ENCODE results near the gene EBLN2.
A peak's percentile ranks its signal among the peaks of the same experiment; 100 is the strongest.

Gene EBLN2

DNA sequence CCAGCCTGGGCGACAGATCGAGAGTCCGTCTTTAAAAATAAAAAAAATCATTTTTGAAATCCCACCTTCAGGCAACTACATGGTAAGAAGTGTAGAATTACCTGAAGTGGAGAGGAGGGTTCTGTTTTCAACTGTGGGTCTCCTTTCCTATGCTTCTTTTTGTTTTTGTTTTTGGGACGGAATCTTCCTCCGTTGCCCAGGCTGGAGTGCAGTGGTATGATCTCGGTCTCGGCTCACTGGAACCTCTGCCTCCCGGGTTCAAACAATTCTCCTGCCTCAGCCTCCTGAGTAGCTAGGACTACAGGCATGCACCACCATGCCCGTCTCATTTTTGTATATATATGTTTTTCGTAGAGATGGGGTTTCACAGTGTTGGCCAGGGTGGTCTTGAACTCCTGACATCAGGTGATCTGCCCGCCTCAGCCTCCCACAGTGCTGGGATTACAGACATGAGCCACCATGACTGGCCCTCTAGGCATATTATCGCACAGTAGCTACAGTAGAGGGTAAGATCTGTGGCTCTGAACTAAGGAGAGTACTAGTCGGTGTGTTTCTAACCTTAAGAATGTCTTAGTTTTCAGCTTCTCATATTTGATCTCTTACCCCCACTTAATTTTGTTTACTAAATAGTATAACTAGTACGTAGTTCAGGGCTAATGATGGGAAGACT lies 8.5 kb downstream of the EBLN2 start:
- peaks cover 17% of the 10 kb centered on the region for H3K36me3 Mint-ChIP-seq (ENCODE audit: insufficient read depth)
- no peaks in the 10 kb centered on the region for H3K27me3 Mint-ChIP-seq
- peaks cover 10% of the 10 kb centered on the region for H3K4me1 Mint-ChIP-seq
- H3K27ac Mint-ChIP-seq (ENCODE audit: low read depth), result no peak overlapping the region
- no peak overlapping the region for H3K4me3 Mint-ChIP-seq
- DNase-seq (ENCODE audit: low spot score in 2 of 2) (no peak), ATAC-seq (replicated peaks; ENCODE audit: extremely low read depth, poor library complexity, severe bottlenecking) (no peak)
- no peaks in the 10 kb centered on the region for H3K9me3 Mint-ChIP-seq

DNA sequence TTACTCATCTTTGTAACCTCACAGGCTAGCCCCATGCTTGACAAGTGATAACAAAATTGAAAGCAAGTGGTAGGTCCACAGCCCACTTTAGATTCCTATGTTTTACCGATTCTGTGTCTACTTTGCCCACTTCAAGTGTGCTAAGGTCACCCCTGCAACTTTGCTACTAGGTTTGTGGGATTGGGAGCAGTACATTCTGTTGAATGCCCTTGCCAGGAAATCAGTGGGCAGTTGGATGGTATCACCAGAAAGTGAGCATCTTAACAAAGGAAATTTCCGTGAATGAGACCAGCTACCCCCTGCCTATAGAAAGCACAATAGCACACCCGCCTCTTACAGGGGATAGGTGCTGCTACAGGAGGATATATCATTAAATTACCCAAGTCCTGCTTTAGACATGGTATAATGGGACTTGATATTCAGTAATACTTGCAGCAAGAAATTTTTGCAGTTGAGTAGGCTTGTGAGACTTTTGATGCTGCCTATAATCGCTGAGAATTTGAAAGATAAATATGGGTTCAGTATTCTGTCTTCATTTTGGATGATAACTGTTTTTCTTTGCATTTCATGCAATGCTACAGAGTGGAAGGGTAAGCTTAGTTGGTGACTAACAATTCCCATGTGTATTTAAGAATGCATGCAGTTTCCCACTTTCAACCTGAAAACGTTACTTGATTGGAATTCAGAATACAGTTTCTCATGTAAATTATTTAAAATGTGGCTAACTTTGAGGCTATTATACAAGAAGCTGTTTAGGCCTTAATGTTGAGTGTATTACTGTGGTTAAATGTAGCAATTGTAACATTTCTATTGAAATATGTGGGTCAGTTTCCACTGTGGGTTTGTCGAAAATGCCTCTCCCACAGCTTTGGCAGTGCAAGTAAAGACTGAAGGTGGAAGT lies 9.5 kb downstream of the EBLN2 start:
- DNase-seq (ENCODE audit: low spot score in 2 of 2) (no peak), ATAC-seq (replicated peaks; ENCODE audit: extremely low read depth, poor library complexity, severe bottlenecking) (no peak)
- no peak overlapping the region for H3K4me3 Mint-ChIP-seq
- no peak overlapping the region for H3K27ac Mint-ChIP-seq (ENCODE audit: low read depth)
- no peaks in the 10 kb centered on the region for H3K9me3 Mint-ChIP-seq
- no peaks in the 10 kb centered on the region for H3K27me3 Mint-ChIP-seq
- peaks cover 11% of the 10 kb centered on the region for H3K4me1 Mint-ChIP-seq
- peaks cover 8% of the 10 kb centered on the region for H3K36me3 Mint-ChIP-seq (ENCODE audit: insufficient read depth)

DNA sequence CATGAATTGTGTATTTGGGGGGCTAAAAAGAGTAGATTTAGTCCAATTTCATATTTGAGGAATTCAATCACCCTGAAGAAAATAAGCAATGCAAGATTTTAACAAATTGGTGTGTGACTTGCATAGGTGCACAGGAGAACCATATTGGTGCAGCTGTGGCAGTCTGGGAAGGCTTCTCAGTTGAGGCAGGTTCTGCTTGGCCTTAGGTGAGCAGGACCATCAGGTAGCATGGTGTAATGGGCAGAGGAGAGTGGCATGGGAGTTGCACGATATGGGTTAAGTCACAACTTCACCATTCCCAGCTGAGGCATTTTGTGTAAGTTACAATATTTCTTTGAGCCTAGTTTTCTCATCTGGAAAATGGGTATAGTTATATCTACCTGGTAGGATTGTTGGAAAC lies 10.5 kb downstream of the EBLN2 start:
- ATAC-seq (replicated peaks; ENCODE audit: extremely low read depth, poor library complexity, severe bottlenecking) (no peak), DNase-seq (ENCODE audit: low spot score in 2 of 2) (no peak)
- Mint-ChIP-seq H3K36me3 (ENCODE audit: insufficient read depth) (peaks cover 4% of the 10 kb centered on the region), H3K27me3 (no peaks in the 10 kb centered on the region), H3K27ac (ENCODE audit: low read depth) (no peak overlapping the region), H3K9me3 (no peaks in the 10 kb centered on the region), H3K4me3 (no peak overlapping the region), H3K4me1 (peaks cover 11% of the 10 kb centered on the region)

DNA sequence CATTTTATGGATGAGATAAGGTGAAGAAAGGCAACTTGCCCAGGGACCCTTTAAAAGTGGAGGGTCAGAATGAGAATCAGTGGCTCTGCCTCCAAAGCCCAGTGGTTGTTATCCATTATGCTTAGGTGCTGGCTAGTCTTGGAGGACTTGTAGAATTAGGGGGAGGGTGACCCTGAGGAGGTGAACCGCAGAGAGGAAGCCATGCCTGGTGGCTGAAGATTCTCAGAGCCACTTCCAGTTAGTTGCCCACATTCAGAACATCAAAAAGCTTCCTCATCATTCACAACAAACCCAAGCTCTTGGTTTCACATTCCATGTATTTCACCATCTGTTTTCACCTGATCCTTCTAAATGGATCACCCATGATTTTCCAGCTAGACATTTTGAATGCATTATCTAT lies 11.2 kb downstream of the EBLN2 start:
- no peak overlapping the region for H3K27ac Mint-ChIP-seq (ENCODE audit: low read depth)
- no peaks in the 10 kb centered on the region for H3K9me3 Mint-ChIP-seq
- H3K4me1 Mint-ChIP-seq, result peaks cover 11% of the 10 kb centered on the region
- H3K4me3 Mint-ChIP-seq, result no peak overlapping the region
- H3K27me3 Mint-ChIP-seq, result no peaks in the 10 kb centered on the region
- no peak for DNase-seq (ENCODE audit: low spot score in 2 of 2)
- peaks cover 4% of the 10 kb centered on the region for H3K36me3 Mint-ChIP-seq (ENCODE audit: insufficient read depth)
- ATAC-seq (replicated peaks; ENCODE audit: extremely low read depth, poor library complexity, severe bottlenecking), result no peak

DNA sequence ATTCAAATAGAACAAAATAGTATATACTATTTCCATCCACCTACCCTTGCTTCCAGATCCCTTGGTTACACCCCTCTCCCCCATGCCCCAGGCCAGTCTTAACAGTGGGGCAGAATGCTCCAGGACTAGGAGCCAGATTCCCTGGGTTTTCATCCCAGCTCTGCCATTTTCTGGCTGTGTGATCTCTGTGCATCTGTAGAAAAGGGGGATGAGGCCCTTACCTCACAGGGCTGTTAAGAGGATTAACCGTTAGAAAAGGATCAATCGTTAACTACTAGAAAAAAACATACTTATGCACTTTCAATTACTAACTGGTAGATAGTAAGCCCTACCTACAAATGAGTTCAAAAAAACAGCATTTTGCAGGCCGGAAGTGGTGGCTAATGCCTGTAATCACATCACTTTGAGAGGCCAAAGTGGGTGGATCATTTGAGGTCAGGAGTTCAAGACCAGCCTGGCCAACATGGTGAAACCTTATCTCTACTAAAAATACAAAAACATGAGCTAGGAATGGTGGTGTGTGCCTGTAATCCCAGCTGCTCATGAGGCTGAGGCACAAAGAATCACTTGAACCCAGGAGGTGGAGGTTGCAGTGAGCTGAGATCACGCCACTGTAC lies 11.7 kb downstream of the EBLN2 start:
- Mint-ChIP-seq H3K27me3 (no peaks in the 10 kb centered on the region), H3K9me3 (no peaks in the 10 kb centered on the region), H3K36me3 (ENCODE audit: insufficient read depth) (peaks cover 4% of the 10 kb centered on the region), H3K4me3 (no peak overlapping the region), H3K27ac (ENCODE audit: low read depth) (no peak overlapping the region), H3K4me1 (peaks cover 11% of the 10 kb centered on the region)
- no peak for DNase-seq (ENCODE audit: low spot score in 2 of 2)
- ATAC-seq (replicated peaks; ENCODE audit: extremely low read depth, poor library complexity, severe bottlenecking), result no peak

DNA sequence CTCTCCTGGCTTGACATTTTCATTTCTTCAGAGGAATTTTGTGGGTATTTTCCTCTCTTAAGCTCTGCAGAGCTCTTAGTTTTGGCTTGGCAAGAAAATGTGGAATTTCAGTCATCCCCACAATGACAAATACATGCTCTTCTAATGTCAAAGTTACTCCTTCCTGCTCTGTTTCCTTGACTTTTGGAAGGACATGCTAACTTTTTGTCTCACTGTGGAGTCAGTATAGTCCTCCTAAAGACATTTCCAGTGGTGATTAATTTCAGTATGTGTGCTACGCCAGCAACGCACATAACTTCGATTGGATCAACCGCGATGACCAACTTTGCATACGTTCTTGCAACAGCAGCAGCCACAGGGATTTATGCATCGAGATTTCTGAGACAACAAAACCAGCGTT lies 13.3 kb downstream of the EBLN2 start:
- no peak for ATAC-seq (replicated peaks; ENCODE audit: extremely low read depth, poor library complexity, severe bottlenecking)
- DNase-seq (ENCODE audit: low spot score in 2 of 2), result no peak
- H3K4me3 Mint-ChIP-seq, result no peak overlapping the region
- peaks cover 11% of the 10 kb centered on the region for H3K4me1 Mint-ChIP-seq
- H3K27me3 Mint-ChIP-seq, result no peaks in the 10 kb centered on the region
- H3K27ac Mint-ChIP-seq (ENCODE audit: low read depth), result no peak overlapping the region
- no peaks in the 10 kb centered on the region for H3K36me3 Mint-ChIP-seq (ENCODE audit: insufficient read depth)
- H3K9me3 Mint-ChIP-seq, result no peaks in the 10 kb centered on the region

DNA sequence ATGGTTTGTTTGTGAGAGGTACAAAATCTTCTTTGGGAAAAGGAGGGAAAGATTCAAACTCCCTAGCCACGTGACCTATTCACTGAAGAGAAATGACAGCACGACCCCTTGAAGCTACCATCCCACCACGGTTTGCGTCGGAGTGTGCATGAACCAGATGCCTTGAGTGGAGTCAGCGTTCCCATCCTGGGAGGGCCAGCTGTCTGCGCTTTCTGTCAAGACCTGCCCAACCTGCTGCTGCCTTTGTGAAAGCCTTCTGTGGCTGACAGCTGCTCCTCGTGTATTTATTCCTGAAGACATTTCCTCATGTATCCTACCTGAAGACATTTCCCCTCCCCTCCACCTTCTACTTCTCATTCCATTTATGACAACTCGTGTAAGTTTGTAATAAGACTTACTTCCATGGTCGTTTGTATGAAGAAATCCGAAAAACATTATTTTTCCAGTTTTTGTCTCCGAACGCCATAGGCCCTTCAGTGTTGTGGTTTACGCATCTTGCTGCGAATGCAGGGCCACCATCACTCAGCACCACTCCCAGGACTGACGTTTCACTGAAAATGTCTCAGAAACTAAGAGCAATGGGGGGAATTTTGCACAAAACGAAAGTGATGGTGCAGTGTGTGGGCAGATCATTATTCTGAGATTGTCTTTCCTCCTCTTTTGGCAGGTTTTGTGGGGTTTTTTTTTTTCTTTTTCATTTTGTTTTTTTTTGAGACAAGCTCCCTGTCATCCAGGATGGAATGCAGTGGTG lies 18.9 kb downstream of the EBLN2 start:
- H3K4me1 Mint-ChIP-seq, result no peaks in the 10 kb centered on the region
- ATAC-seq (replicated peaks; ENCODE audit: extremely low read depth, poor library complexity, severe bottlenecking) (no peak), DNase-seq (ENCODE audit: low spot score in 2 of 2) (no peak)
- no peaks in the 10 kb centered on the region for H3K9me3 Mint-ChIP-seq
- no peaks in the 10 kb centered on the region for H3K27me3 Mint-ChIP-seq
- no peaks in the 10 kb centered on the region for H3K36me3 Mint-ChIP-seq (ENCODE audit: insufficient read depth)
- no peak overlapping the region for H3K27ac Mint-ChIP-seq (ENCODE audit: low read depth)
- no peak overlapping the region for H3K4me3 Mint-ChIP-seq

DNA sequence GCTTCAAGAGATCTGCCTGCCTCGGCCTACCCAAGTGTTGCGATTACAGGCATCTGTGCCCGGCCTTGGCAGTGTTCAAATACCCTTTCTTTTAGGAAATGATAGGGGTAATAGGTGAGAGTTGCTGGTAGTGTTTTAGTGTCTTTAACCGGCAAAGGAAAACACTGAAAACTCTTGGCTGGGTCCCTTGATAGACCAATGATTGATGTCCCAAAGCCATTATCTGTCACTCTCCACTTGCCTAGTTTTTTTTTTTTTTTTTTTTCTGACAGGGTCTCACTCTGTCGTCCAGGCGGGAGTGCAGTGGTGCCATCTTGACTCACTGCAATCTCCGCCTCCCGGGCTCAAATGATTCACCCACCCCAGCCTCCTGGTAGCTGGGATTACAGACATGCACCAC lies 19.7 kb downstream of the EBLN2 start:
- Mint-ChIP-seq H3K27me3 (no peaks in the 10 kb centered on the region), H3K4me1 (peaks cover 3% of the 10 kb centered on the region), H3K9me3 (no peaks in the 10 kb centered on the region), H3K36me3 (ENCODE audit: insufficient read depth) (peaks cover 2% of the 10 kb centered on the region), H3K4me3 (no peak overlapping the region), H3K27ac (ENCODE audit: low read depth) (no peak overlapping the region)
- no peak for ATAC-seq (replicated peaks; ENCODE audit: extremely low read depth, poor library complexity, severe bottlenecking)
- DNase-seq (ENCODE audit: low spot score in 2 of 2), result no peak

DNA sequence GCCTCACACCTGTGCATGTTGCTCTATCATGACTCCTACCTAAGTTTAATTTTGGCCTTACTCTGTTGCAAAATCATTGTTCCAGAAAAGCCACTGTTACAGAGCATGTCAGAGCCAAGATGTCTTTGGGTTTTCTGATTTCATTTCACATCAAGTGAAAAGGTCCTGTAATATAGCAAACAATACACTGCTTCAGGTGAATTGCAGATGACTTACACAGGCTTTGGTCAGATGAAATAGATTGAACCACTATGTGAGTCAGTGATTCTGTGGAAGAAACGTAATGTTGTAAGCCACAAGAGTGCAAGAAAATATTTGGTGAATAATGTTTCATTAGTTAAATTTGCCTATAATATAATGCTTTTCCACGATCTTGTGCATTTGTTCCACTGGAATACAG lies 22.7 kb downstream of the EBLN2 start:
- H3K9me3 Mint-ChIP-seq, result no peaks in the 10 kb centered on the region
- H3K36me3 Mint-ChIP-seq (ENCODE audit: insufficient read depth), result peaks cover 2% of the 10 kb centered on the region
- peaks cover 7% of the 10 kb centered on the region for H3K4me1 Mint-ChIP-seq
- no peaks in the 10 kb centered on the region for H3K27me3 Mint-ChIP-seq
- ATAC-seq (replicated peaks; ENCODE audit: extremely low read depth, poor library complexity, severe bottlenecking), result no peak
- no peak for DNase-seq (ENCODE audit: low spot score in 2 of 2)
- H3K4me3 Mint-ChIP-seq, result no peak overlapping the region
- H3K27ac Mint-ChIP-seq (ENCODE audit: low read depth), result no peak overlapping the region

DNA sequence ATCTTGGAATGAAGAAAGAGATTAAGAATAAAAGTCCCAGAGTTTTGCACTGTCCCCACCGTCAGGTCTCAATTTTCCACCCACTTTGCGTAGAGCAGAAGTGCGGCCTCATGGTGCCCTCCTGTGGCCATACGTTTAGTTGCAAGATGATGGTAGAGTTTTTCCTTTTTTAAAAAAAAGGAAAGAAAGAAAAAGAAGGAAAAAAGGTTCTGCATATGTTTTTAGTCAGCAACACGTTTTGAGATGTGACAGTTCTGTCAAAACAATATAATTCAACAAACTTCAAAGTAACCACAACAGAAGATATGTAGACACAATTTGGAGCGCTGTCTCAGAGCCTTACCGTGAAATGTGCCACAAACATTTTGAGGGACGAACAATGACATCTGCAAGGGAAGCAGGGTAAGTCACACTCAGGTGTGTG lies 24.6 kb downstream of the EBLN2 start:
- no peaks in the 10 kb centered on the region for H3K9me3 Mint-ChIP-seq
- peak; percentile 28 for ATAC-seq (replicated peaks; ENCODE audit: extremely low read depth, poor library complexity, severe bottlenecking)
- H3K36me3 Mint-ChIP-seq (ENCODE audit: insufficient read depth), result peaks cover 2% of the 10 kb centered on the region
- H3K4me1 Mint-ChIP-seq, result peaks cover 7% of the 10 kb centered on the region
- no peaks in the 10 kb centered on the region for H3K27me3 Mint-ChIP-seq
- no peak for DNase-seq (ENCODE audit: low spot score in 2 of 2)
- no peak overlapping the region for H3K4me3 Mint-ChIP-seq
- H3K27ac Mint-ChIP-seq (ENCODE audit: low read depth), result no peak overlapping the region

DNA sequence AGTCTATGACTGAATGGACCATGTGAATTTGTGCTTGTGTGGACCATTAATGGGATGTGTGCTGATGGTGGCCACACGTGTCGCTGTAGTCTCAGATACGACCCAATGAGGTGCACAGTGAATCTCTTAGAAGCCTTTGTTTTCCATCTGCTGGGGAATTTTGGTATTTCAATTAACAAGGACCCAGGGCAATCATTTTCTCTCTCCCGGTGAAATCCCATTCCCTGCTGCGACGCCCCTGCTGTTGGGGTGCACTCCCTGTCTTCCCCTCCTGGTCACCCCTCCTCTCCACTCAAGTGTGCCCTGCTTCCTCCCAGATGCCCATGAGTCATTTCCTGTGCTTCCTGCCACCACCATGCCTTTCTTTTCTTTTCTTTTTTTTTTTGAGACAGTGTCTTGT lies 32.7 kb downstream of the EBLN2 start:
- DNase-seq (ENCODE audit: low spot score in 2 of 2), result no peak
- no peaks in the 10 kb centered on the region for H3K4me1 Mint-ChIP-seq

DNA sequence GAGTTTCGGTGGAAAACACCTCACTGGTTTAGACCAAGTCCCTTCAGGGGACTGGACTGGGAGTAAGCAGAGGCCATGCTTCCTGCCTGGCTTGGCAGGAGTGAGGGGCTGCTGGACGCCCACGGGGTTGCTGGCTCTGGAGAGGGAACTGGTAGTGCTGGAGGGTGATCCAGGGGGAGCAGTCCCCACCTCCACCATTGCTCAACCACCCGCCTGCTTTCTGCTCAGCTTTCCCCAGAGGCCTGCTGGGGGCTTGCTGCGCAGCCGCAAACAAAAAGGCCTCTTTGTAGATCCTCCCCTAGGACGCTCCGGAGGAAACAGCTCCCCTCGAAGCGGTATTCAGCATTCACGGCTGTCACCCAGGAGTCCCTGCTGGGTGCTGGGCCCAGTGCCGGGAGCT lies 33.5 kb downstream of the EBLN2 start:
- Mint-ChIP-seq H3K4me1 (no peaks in the 10 kb centered on the region), H3K36me3 (ENCODE audit: insufficient read depth) (no peaks in the 10 kb centered on the region), H3K4me3 (no peak overlapping the region), H3K27me3 (peaks cover 6% of the 10 kb centered on the region), H3K9me3 (no peaks in the 10 kb centered on the region), H3K27ac (ENCODE audit: low read depth) (no peak overlapping the region)
- ATAC-seq (replicated peaks; ENCODE audit: extremely low read depth, poor library complexity, severe bottlenecking) (no peak), DNase-seq (ENCODE audit: low spot score in 2 of 2) (no peak)

More for the DNA sequence above, 32.7 kb downstream of the EBLN2 start:
- Mint-ChIP-seq H3K27me3 (peaks cover 6% of the 10 kb centered on the region), H3K4me3 (no peak overlapping the region), H3K36me3 (ENCODE audit: insufficient read depth) (no peaks in the 10 kb centered on the region), H3K9me3 (no peaks in the 10 kb centered on the region), H3K27ac (ENCODE audit: low read depth) (no peak overlapping the region)
- no peak for ATAC-seq (replicated peaks; ENCODE audit: extremely low read depth, poor library complexity, severe bottlenecking)
